ENCODE measurements around the gene HPD. TPM values are rescaled to one million over a fixed set of nuclear protein-coding genes. Genes with fewer than 3 reads are reported as not detected.

The HPD gene
- total and polyA plus RNA-seq, 2 donors (not counting 3 experiments of a cell fraction or from before 2014, with no cell fraction given), result not detected

- no peak overlapping the region for H3K27ac ChIP-seq (ENCODE audit: insufficient read depth, low read depth, low read length)
- TF ChIP-seq CTCF (IDR thresholded peaks at IDR 0.05; ENCODE audit: extremely low read depth in 1 of 2, insufficient read depth in 1 of 2, low read depth in 1 of 2, low read length in 2 of 2) (no peak), MAX (IDR thresholded peaks at IDR 0.05; ENCODE audit: insufficient read depth, insufficient read length) (no peak), EZH2 (IDR thresholded peaks at IDR 0.05; ENCODE audit: borderline replicate concordance, low read depth, low read length, severe bottlenecking) (no peak), GATA2 (IDR thresholded peaks at IDR 0.05; ENCODE audit: insufficient read depth, insufficient read length, low read depth, low read length) (no peak), POLR2AphosphoS5 (IDR thresholded peaks at IDR 0.05; ENCODE audit: insufficient read depth, low read depth, low read length) (no peak), JUN (IDR thresholded peaks at IDR 0.05; ENCODE audit: borderline replicate concordance, insufficient read depth, insufficient read length, low read depth) (no peak)
- no peak overlapping the region for H3K4me2 ChIP-seq (ENCODE audit: insufficient read depth, low read length)
- no peaks in the 10 kb centered on the region for H3K79me2 ChIP-seq (ENCODE audit: control insufficient read depth, insufficient read depth, low read length)
- no peaks in the 10 kb centered on the region for H4K20me1 ChIP-seq (replicated peaks; ENCODE audit: control insufficient read depth, extremely low read depth, insufficient read depth, low read length)
- no peaks in the 10 kb centered on the region for H3K27me3 ChIP-seq (ENCODE audit: control insufficient read depth in 2 of 2, insufficient read depth in 2 of 2, low read length in 2 of 2)
- intact Hi-C loops (cut with micrococcal nuclease), result no loop called here
- DNase-seq (ENCODE audit: low read depth, low spot score) (no peak), FAIRE-seq (no peak)
- peaks cover 14 to 38% of the 10 kb centered on the region in 2 experiments for H3K36me3 ChIP-seq (ENCODE audit: control insufficient read depth in 2 of 2, extremely low read depth in 1 of 2, insufficient read depth in 2 of 2, low read length in 2 of 2)
- no TSS peak for BruUV-seq (replicated peaks)
- no peak overlapping the region for H2AFZ ChIP-seq (ENCODE audit: low read depth, low read length)
- dilution Hi-C loops (cut with MboI; ENCODE audit: extremely low pct_ligation_motif_present, low sequenced_read_pairs), result no loop called here
- H3K9ac ChIP-seq (replicated peaks; ENCODE audit: extremely low read depth, insufficient read depth, low read length), result no peak overlapping the region
- no peaks in the 10 kb centered on the region for H3K4me1 ChIP-seq (ENCODE audit: control insufficient read depth, extremely low read depth, insufficient read depth, low read length)
- H3K9me1 ChIP-seq (replicated peaks; ENCODE audit: control insufficient read depth, extremely low read depth, insufficient read depth, low read length), result no peaks in the 10 kb centered on the region
- no peaks in the 10 kb centered on the region for H3K9me3 ChIP-seq (replicated peaks; ENCODE audit: control insufficient read depth, insufficient read depth, low read length)
- CTCF ChIA-PET, result interaction anchor here (1.3 to 4.0 kb wide), 3 partner anchors 17 to 35 kb away, joined by 3 to 17 read pairs (median 16); partner anchors contain the start of gene RHOF
- POLR2A ChIA-PET, result no interaction called here
- no peak overlapping the region for H3K4me3 ChIP-seq (replicated peaks in 1 of 3; ENCODE audit: insufficient read depth in 1 of 3, low read depth in 1 of 3, low read length in 3 of 3)
Observed at GRCh38 chr12:121828826-121829225, 29.8 kb downstream of the HPD start.
